ENCODE measurements around the gene CTDSPL. TPM values are rescaled to one million over a fixed set of nuclear protein-coding genes. Genes with fewer than 3 reads are reported as not detected.

Gene CTDSPL
- total and polyA plus RNA-seq, 5 experiments from 2014 or later: 0.26 to 0.99 (median 0.45) TPM

GRCh38 chr3:38003371-38003816 is 141.7 kb downstream of the CTDSPL start:
- peak overlapping the region in 8 of 10 donors; percentile 28 to 88 (median 77) for H3K27ac Mint-ChIP-seq
- peaks cover 0 to 31% (median 0%) of the 10 kb centered on the region in 3 donors for H3K36me3 Mint-ChIP-seq
- POLR2A ChIA-PET: interaction anchor here (0.8 to 1.4 kb wide), 2 partner anchors 19 to 162 kb away, joined by 4 to 5 read pairs; partner anchors contain the start of gene OXSR1

DNA sequence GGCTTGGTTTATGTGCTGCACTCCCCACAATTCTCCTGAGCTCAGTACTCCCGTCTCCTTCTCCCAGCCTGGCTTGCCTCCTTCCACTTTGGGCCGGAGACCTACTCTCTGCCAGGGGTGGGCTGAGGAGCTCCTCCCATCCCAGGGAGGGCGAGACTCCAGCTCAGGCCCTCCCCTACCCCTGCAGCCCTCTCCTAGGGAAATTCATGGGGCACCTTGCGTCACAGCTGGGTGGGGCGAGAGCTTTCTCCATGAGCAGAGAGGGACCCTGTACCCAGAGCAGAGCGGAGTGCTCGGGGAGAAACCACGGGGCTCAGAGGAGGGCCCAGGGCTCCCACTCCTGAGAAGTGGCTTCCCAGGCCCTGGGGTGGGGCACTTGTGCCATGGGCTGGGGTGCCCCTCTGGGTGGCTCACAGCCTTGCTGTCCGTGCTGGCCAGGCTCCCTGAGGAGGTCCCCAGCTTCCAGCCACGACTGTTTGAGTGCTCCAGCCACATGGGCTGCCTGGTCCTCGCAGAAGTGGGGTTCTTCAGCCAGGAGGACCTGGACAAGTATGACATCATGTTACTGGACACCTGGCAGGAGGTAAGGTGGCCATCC is 142.2 kb downstream of the CTDSPL start:
- H3K27ac Mint-ChIP-seq: peak overlapping the region; percentile 28 to 88 (median 64)
- ATAC-seq (no peak), DNase-seq (peak in 1 of 10 donors; percentile 47)
- H3K4me3 Mint-ChIP-seq: no peak overlapping the region
- peaks cover 15 to 28% (median 23%) of the 10 kb centered on the region in 4 donors for H3K4me1 Mint-ChIP-seq
- H3K9me3 Mint-ChIP-seq: no peaks in the 10 kb centered on the region
- peaks cover 0 to 31% (median 0%) of the 10 kb centered on the region in 3 donors for H3K36me3 Mint-ChIP-seq
- no peaks in the 10 kb centered on the region for H3K27me3 Mint-ChIP-seq
- POLR2A ChIA-PET: interaction anchor here (0.8 to 1.4 kb wide), 2 partner anchors 19 to 161 kb away, joined by 4 to 5 read pairs; partner anchors contain the start of gene OXSR1

More at GRCh38 chr3:38003371-38003816, 141.7 kb downstream of the CTDSPL start:
- DNase-seq: peak; percentile 34 to 78 (median 50)
- no peak overlapping the region for H3K4me3 Mint-ChIP-seq
- peaks cover 20 to 33% (median 27%) of the 10 kb centered on the region in 4 donors for H3K4me1 Mint-ChIP-seq
- H3K9me3 Mint-ChIP-seq: no peaks in the 10 kb centered on the region
- ATAC-seq: peak; percentile 40 to 64
- H3K27me3 Mint-ChIP-seq: no peaks in the 10 kb centered on the region

GRCh38 chr3:38004415-38005075 is 142.9 kb downstream of the CTDSPL start:
- no peak overlapping the region for H3K4me3 Mint-ChIP-seq
- H3K4me1 Mint-ChIP-seq: peaks cover 10 to 22% (median 19%) of the 10 kb centered on the region in 4 donors
- H3K9me3 Mint-ChIP-seq: no peaks in the 10 kb centered on the region
- peak overlapping the region in 9 of 10 donors; percentile 1 to 87 (median 58) for H3K27ac Mint-ChIP-seq
- peaks cover 0 to 31% (median 0%) of the 10 kb centered on the region in 3 donors for H3K36me3 Mint-ChIP-seq
- H3K27me3 Mint-ChIP-seq: no peaks in the 10 kb centered on the region
- DNase-seq: peak in 5 of 10 donors; percentile 14 to 75 (median 35)
- POLR2A ChIA-PET: no interaction called here
- peak; percentile 55 to 73 for ATAC-seq

GRCh38 chr3:38005076-38006020 is 143.7 kb downstream of the CTDSPL start:
- no peak for ATAC-seq
- Mint-ChIP-seq H3K4me3 (no peak overlapping the region), H3K27ac (peak overlapping the region in 9 of 10 donors; percentile 1 to 87 (median 60)), H3K4me1 (peaks cover 9 to 20% (median 14%) of the 10 kb centered on the region in 4 donors), H3K27me3 (no peaks in the 10 kb centered on the region), H3K9me3 (no peaks in the 10 kb centered on the region), H3K36me3 (peaks cover 0 to 23% (median 0%) of the 10 kb centered on the region in 3 donors)
- no peak for DNase-seq
- POLR2A ChIA-PET: no interaction called here

DNA sequence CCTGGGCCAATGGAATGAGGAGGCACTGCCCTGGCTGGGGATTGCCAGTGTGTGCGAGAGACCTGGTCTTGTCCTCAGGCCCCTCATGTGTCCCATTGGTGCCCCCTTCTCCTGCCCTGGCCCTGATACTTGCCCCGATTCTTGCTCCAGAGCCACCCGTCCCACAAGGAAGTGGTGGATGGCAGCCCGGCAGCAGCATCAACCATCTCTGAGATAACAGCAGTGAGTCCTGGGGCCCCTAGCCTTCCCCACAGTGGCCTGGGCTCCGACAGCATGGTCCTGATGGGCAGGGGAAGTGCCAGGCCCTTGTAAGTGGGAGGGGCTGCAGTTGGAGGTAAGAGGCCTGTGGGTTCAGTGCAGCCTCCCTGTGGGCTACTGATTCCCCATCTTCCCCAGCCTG is 144.4 kb downstream of the CTDSPL start:
- DNase-seq (no peak), ATAC-seq (no peak)
- peaks cover 0 to 19% (median 0%) of the 10 kb centered on the region in 3 donors for H3K36me3 Mint-ChIP-seq
- H3K4me3 Mint-ChIP-seq: no peak overlapping the region
- H3K27ac Mint-ChIP-seq: peak overlapping the region in 1 of 10 donors; percentile 15
- H3K27me3 Mint-ChIP-seq: no peaks in the 10 kb centered on the region
- H3K4me1 Mint-ChIP-seq: peaks cover 9 to 20% (median 14%) of the 10 kb centered on the region in 4 donors
- POLR2A ChIA-PET: interaction anchor here (0.6 kb wide), 1 partner anchor 274 kb away, joined by 6 read pairs; no protein-coding TSS in a partner anchor
- H3K9me3 Mint-ChIP-seq: no peaks in the 10 kb centered on the region

DNA sequence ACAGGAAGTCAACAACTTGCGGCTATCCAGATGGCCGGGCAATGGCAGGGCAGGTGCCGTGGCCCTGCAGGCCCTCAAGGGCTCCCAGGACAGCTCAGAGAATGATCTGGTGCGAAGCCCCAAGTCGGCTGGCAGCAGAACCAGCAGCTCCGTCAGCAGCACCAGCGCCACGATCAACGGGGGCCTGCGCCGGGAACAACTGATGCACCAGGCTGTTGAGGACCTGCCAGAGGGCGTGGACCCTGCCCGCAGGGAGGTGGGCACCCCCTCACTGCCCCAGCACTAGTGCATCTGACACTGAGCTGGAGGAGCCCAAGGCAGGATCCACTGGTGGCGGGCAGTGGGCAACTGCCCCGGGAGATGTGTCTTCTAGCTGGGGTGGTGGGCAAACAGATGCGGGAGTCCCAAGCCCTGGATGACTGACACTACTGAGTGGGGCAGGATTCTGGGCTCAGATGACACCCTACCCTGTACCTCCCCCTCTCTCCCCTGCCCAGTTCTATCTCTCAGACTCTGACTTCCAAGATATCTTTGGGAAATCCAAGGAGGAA is 144.8 kb downstream of the CTDSPL start:
- H3K4me3 Mint-ChIP-seq: no peak overlapping the region
- no peaks in the 10 kb centered on the region for H3K9me3 Mint-ChIP-seq
- no peaks in the 10 kb centered on the region for H3K27me3 Mint-ChIP-seq
- H3K4me1 Mint-ChIP-seq: peaks cover 9 to 22% (median 14%) of the 10 kb centered on the region in 4 donors
- peak overlapping the region in 1 of 10 donors; percentile 15 for H3K27ac Mint-ChIP-seq
- DNase-seq (no peak), ATAC-seq (no peak)
- peaks cover 0 to 16% (median 0%) of the 10 kb centered on the region in 3 donors for H3K36me3 Mint-ChIP-seq
- POLR2A ChIA-PET: interaction anchor here (0.6 kb wide), 1 partner anchor 274 kb away, joined by 6 read pairs; no protein-coding TSS in a partner anchor

DNA sequence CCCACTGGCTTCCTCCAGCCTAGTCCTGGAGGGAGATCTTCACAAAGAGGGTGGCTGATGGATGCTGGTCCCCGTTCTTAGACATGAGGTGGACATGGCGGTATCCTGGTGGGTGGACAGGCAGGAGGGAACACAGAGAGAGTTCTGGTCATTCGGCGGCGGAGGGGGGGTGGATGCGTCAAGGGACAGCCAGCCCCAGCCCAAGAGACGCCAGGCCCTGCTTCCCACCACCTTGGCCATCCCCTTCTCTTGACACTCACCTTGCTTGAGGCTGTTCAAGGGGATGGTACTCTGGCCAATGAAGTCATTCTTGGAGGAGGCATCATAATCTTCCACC is 146.0 kb downstream of the CTDSPL start:
- peaks cover 0 to 9% (median 0%) of the 10 kb centered on the region in 3 donors for H3K36me3 Mint-ChIP-seq

GRCh38 chr3:38008191-38008701 is 146.6 kb downstream of the CTDSPL start:
- POLR2A ChIA-PET: interaction anchor here (1.9 kb wide), 1 partner anchor 14 kb away, joined by 9 read pairs; no protein-coding TSS in a partner anchor
- H3K4me1 Mint-ChIP-seq: peaks cover 7 to 14% (median 10%) of the 10 kb centered on the region in 4 donors
- H3K4me3 Mint-ChIP-seq: no peak overlapping the region
- ATAC-seq: no peak
- H3K27ac Mint-ChIP-seq: peak overlapping the region in 3 of 10 donors; percentile 25 to 69 (median 46)
- DNase-seq: no peak
- peaks cover 0 to 9% (median 0%) of the 10 kb centered on the region in 3 donors for H3K36me3 Mint-ChIP-seq
- no peaks in the 10 kb centered on the region for H3K9me3 Mint-ChIP-seq
- no peaks in the 10 kb centered on the region for H3K27me3 Mint-ChIP-seq

More for the DNA sequence above, 146.0 kb downstream of the CTDSPL start:
- no peak for DNase-seq
- Mint-ChIP-seq H3K4me1 (peaks cover 9 to 19% (median 14%) of the 10 kb centered on the region in 4 donors), H3K27ac (peak overlapping the region in 2 of 10 donors; percentile 46 to 53), H3K9me3 (no peaks in the 10 kb centered on the region), H3K27me3 (no peaks in the 10 kb centered on the region), H3K4me3 (no peak overlapping the region)
- no peak for ATAC-seq
- POLR2A ChIA-PET: no interaction called here

DNA sequence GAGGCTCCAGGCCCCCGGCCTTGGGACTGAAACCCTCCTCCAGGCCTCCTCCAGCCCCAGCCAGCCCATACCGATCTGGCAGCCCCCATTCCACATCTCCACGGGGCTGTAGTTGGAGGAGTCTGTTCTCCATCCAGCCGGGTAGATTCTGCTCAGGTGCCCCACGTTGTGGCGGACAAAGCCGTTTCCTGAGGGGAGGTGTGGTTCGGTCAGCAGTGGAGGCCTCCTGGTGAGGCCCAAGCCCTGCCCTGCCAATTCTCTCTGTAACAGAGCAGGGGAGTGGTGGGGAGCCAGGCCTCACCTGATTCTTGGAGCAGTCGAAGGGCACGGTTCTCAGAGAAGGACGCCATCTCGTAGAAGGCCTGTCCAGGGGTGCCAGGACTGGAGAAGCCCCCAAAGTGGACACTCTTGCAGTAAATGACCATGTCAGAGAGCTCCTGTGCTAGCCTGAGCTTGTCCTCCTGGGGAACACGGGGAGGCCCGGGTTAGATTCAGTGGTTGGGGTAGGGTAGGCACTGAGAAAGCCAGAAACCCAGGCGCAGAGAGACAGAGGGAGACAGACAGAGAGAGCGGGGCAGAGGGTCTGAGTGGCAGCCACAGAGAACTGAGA is 147.4 kb downstream of the CTDSPL start:
- Mint-ChIP-seq H3K4me3 (no peak overlapping the region), H3K36me3 (peaks cover 0 to 10% (median 0%) of the 10 kb centered on the region in 3 donors), H3K27me3 (no peaks in the 10 kb centered on the region), H3K9me3 (no peaks in the 10 kb centered on the region), H3K27ac (peak overlapping the region in 4 of 10 donors; percentile 20 to 61 (median 42)), H3K4me1 (peaks cover 7 to 10% (median 7%) of the 10 kb centered on the region in 4 donors)
- no peak for ATAC-seq
- POLR2A ChIA-PET: interaction anchor here (1.9 kb wide), 1 partner anchor 13 kb away, joined by 9 read pairs; no protein-coding TSS in a partner anchor
- no peak for DNase-seq

DNA sequence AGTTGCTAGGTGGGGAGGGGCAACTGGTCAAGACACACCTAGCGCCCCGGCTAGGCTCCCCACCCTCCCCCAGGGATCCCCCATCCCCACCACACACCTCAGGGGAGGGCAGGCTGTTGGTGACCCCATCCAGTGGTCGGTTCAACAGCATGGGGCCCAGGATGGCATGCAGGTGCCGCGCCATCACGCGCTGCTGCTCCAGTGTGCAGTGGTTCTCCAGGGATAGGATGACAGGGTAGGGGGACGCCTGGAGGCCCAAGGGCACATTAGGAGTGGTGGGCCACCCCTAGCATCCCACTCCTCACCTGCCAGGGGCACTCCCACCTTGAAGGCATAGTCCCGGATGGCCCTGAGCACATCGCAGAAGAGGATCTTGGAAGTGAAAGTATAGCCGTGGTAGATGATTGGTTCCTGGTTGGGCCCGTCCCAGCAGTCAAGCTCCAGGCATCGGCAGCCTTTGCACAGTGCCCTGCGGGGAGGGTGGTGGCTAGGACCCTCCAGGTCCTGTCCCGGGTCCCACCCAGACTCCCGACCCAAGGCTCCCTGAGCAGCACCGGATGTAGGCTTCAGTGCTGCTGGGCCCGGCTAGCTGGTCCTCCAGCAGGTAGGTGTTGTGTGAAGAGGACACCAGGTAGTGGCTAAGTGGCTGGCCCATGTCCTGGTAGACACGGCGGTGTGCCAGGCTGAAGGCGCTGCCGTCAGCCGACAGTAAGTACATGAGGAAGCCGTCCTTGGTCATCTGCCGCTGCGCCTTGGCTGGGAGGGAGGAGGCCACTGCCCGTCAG is 148.3 kb downstream of the CTDSPL start:
- peaks cover 0 to 2% (median under 1%) of the 10 kb centered on the region in 4 donors for H3K4me1 Mint-ChIP-seq
- no peak for DNase-seq
- peak overlapping the region in 2 of 10 donors; percentile 34 to 68 for H3K27ac Mint-ChIP-seq
- peaks cover 0 to 14% (median 1%) of the 10 kb centered on the region in 3 donors for H3K36me3 Mint-ChIP-seq
- no peaks in the 10 kb centered on the region for H3K9me3 Mint-ChIP-seq
- POLR2A ChIA-PET: interaction anchor here (1.9 kb wide), 1 partner anchor 12 kb away, joined by 9 read pairs; no protein-coding TSS in a partner anchor
- no peaks in the 10 kb centered on the region for H3K27me3 Mint-ChIP-seq
- no peak overlapping the region for H3K4me3 Mint-ChIP-seq
- peak in 1 of 2 donors; percentile 23 for ATAC-seq

Data from naive thymus-derived CD8-positive, alpha-beta T cell (primary cell).